HCT116 (cell line): ENCODE measurements around the gene ADAMTSL2. TPM values are rescaled to one million over a fixed set of nuclear protein-coding genes. Genes with fewer than 3 reads are reported as not detected.

ENCODE experiments used
- ATAC-seq: fragments of 200-7000 bp; cut with Tn5 transposase; 2 replicates; pipeline ENCODE4 v1.9.1; 2020; ENCODE audit warnings: mild to moderate bottlenecking, moderate library complexity
- BruUV-seq: library from RNA; stranded (reverse); fragments of 400-500 nt; replicated peaks from 2 replicates; lab custom pipeline; 2021; lab: Mats Ljungman, UMichigan
- CTCF ChIA-PET: fragments of 300-600 bp; sonication (Branson Sonifier 250); formaldehyde crosslinking; loops from one replicate; lab custom pipeline; 2021; ENCODE audit warnings: antibody characterized with exemption; lab: Charles Lee
- POLR2A ChIA-PET: fragments of 300-600, 350-600 bp; sonication (Branson Sonifier 250); formaldehyde crosslinking; loops from one replicate; lab custom pipeline; 2021; ENCODE audit warnings: antibody characterized with exemption; lab: Charles Lee
- RAD21 ChIA-PET, 2 experiments: fragments of 300-600 bp; sonication (Branson Sonifier 250); formaldehyde crosslinking; loops; one replicate each; lab custom pipeline; 2023; ENCODE audit warnings: low total read pairs in 2 of 2; ENCODE audit not compliant: uncharacterized antibody in 2 of 2, unreplicated experiment in 2 of 2, low non-redundant PET in 1 of 2; lab: Charles Lee
- DNase-seq: peaks from one replicate; pipeline ENCODE4 v3.0.0-alpha.2; 2010; ENCODE audit warnings: low read depth, low spot score
- H2AFZ ChIP-seq: fragments of 200-600 bp; shearing (Covaris generic), sonication (generic); 2 replicates; pipeline ENCODE4 v1.6.1; 2017; ENCODE audit warnings: low read depth, mixed run types, mixed read lengths, antibody characterized with exemption, low read length; ENCODE audit not compliant: poor library complexity, severe bottlenecking
- H3K27ac ChIP-seq: 2 replicates; pipeline ENCODE4 v1.5.1; 2012; ENCODE audit warnings: low read depth, low read length
- H3K27me3 ChIP-seq: fragments of 200-600 bp; sonication (generic); 2 replicates; pipeline ENCODE4 v1.6.1; 2016; ENCODE audit warnings: mixed run types, low read length, mixed read lengths; ENCODE audit not compliant: insufficient read depth
- H3K36me3 ChIP-seq, 2 experiments: fragments of 200-500 bp in 1 of 2; fragments of 200-600 bp in 1 of 2; sonication (Bioruptor generic) in 1 of 2; sonication (generic) in 1 of 2; 2 replicates each; pipeline versions ENCODE4 v1.5.1 to v1.6.1; 2014 to 2016; ENCODE audit warnings: low read length in 2 of 2, inconsistent platforms in 1 of 2, mixed read lengths in 1 of 2, mixed run types in 1 of 2; ENCODE audit not compliant: insufficient read depth in 2 of 2, control insufficient read depth in 1 of 2
- H3K4me1 ChIP-seq, 2 experiments: fragments of 200-600 bp in 1 of 2; sonication (generic) in 1 of 2; 2 replicates each; pipeline versions ENCODE4 v1.5.1 to v1.6.1; 2012 to 2017; ENCODE audit warnings: low read length in 2 of 2, inconsistent platforms in 1 of 2, mild to moderate bottlenecking in 1 of 2, mixed read lengths in 1 of 2, mixed run types in 1 of 2, moderate library complexity in 1 of 2; ENCODE audit not compliant: insufficient read depth in 2 of 2, control insufficient read depth in 1 of 2
- H3K4me2 ChIP-seq: fragments of 200-600 bp; sonication (generic); 2 replicates; pipeline ENCODE4 v1.6.1; 2017; ENCODE audit warnings: mixed run types, low read length, mixed read lengths
- H3K4me3 ChIP-seq, 2 experiments: fragments of 200-600 bp in 1 of 2; sonication (generic) in 1 of 2; replicated peaks in 1 of 2; 2 replicates each; pipeline ENCODE4 v1.5.1; 2011 to 2016; ENCODE audit warnings: low read length in 2 of 2, control low read depth in 1 of 2, low read depth in 1 of 2, mild to moderate bottlenecking in 1 of 2, mixed read lengths in 1 of 2, mixed run types in 1 of 2
- H3K79me2 ChIP-seq: fragments of 200-600 bp; sonication (generic); 2 replicates; pipeline ENCODE4 v1.6.1; 2017; ENCODE audit warnings: mild to moderate bottlenecking, mixed run types, low read length, moderate library complexity, mixed read lengths; ENCODE audit not compliant: insufficient read depth
- H3K9ac ChIP-seq: fragments of 200-600 bp; sonication (generic); 2 replicates; pipeline ENCODE4 v1.6.1; 2016; ENCODE audit warnings: low read length, mixed read lengths
- H3K9me2 ChIP-seq: fragments of 200-600 bp; sonication (generic), shearing (Covaris generic); 2 replicates; pipeline ENCODE4 v1.6.1; 2017; ENCODE audit warnings: mixed run types, mild to moderate bottlenecking, moderate library complexity; ENCODE audit not compliant: insufficient read depth
- H3K9me3 ChIP-seq, 2 experiments: fragments of 200-500 bp in 1 of 2; fragments of 200-600 bp in 1 of 2; sonication (Bioruptor generic) in 1 of 2; sonication (generic) in 1 of 2; 2 replicates each; pipeline ENCODE4 v1.6.1; 2014 to 2017; ENCODE audit warnings: low read length in 2 of 2, mixed read lengths in 2 of 2, inconsistent platforms in 1 of 2, low read depth in 1 of 2, mild to moderate bottlenecking in 1 of 2, mixed run types in 1 of 2, moderate library complexity in 1 of 2; ENCODE audit not compliant: control insufficient read depth in 1 of 2, insufficient read depth in 1 of 2
- H4K20me1 ChIP-seq: fragments of 200-600 bp; sonication (generic), shearing (Covaris generic); 2 replicates; pipeline ENCODE4 v1.6.1; 2017; ENCODE audit warnings: mixed run types, mild to moderate bottlenecking, moderate library complexity; ENCODE audit not compliant: insufficient read depth
- CBX3 ChIP-seq: IDR thresholded peaks from 2 replicates; pipeline ENCODE4 v1.6.1; 2012; ENCODE audit warnings: low read depth
- FOSL1 ChIP-seq: IDR thresholded peaks from 2 replicates; pipeline ENCODE4 v1.6.1; 2012; ENCODE audit warnings: low read depth
- POLR2AphosphoS5 ChIP-seq: IDR thresholded peaks from 2 replicates; pipeline ENCODE4 v1.6.1; 2011; ENCODE audit warnings: mild to moderate bottlenecking, low read depth, low read length, moderate library complexity
- SP1 ChIP-seq: IDR thresholded peaks from 2 replicates; pipeline ENCODE4 v1.6.1; 2012; ENCODE audit warnings: low read depth
- intact Hi-C: fragments of 100-400 bp; cut with micrococcal nuclease; formaldehyde crosslinking; loops from 2 replicates; pipeline ENCODE4 v1.10.0; 2022
- total RNA-seq: library from RNA; stranded (reverse); gene quantifications from one replicate; pipeline ENCODE4 v1.2.1, GENCODE V29; 2021; ENCODE audit not compliant: unreplicated experiment
- TF ChIP-seq, protein P1 (sequence below), 3 experiments: fragments of 200-600 bp in 1 of 3; sonication (generic) in 1 of 3; IDR thresholded peaks in 2 of 3; conservative IDR thresholded peaks in 1 of 3; 2 replicates each; pipeline ENCODE4 v1.5.1; 2012 to 2017; ENCODE audit warnings: low read depth in 2 of 3, low read length in 2 of 3, antibody characterized with exemption in 1 of 3, borderline replicate concordance in 1 of 3, control low read depth in 1 of 3, mild to moderate bottlenecking in 1 of 3, mixed read lengths in 1 of 3, mixed run types in 1 of 3, moderate library complexity in 1 of 3; ENCODE audit not compliant: insufficient read depth in 1 of 3
- TF ChIP-seq, protein P2 (sequence below): IDR thresholded peaks from 2 replicates; pipeline ENCODE4 v1.6.1; 2012

The ADAMTSL2 gene
- total RNA-seq, 1 experiment from 2014 or later, result not detected

DNA sequence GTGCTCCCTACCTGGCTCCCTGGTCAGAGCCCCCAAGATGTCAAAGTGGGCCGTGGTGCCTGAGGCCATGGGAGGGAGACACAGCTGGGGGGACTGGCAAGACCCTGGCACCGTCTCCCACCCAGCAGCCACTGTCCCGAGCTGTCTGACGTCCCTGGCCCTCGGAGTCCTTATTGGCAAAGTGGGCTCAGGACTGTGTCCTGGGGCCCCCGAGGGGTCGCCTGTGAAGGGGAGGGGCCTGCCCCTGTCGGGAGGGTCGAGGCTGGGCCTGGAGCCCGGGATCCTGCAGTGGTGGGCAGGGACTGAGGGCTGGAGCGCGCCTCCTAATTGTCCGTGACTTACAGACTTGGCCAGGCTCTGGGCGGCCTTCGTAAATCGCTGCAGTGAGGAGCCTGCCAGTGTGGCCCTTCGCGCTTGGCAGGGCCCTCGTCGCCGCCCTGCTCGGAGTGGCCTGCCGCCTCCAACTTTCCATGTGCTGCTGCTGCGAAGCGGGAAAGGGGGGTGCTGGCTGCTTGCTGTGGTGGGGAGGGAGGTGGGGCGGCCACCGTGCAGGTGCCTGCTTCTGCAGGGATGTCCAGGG, 23.5 kb upstream of the ADAMTSL2 start (continued):
- TF ChIP-seq, protein P1, sequence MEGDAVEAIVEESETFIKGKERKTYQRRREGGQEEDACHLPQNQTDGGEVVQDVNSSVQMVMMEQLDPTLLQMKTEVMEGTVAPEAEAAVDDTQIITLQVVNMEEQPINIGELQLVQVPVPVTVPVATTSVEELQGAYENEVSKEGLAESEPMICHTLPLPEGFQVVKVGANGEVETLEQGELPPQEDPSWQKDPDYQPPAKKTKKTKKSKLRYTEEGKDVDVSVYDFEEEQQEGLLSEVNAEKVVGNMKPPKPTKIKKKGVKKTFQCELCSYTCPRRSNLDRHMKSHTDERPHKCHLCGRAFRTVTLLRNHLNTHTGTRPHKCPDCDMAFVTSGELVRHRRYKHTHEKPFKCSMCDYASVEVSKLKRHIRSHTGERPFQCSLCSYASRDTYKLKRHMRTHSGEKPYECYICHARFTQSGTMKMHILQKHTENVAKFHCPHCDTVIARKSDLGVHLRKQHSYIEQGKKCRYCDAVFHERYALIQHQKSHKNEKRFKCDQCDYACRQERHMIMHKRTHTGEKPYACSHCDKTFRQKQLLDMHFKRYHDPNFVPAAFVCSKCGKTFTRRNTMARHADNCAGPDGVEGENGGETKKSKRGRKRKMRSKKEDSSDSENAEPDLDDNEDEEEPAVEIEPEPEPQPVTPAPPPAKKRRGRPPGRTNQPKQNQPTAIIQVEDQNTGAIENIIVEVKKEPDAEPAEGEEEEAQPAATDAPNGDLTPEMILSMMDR (IDR thresholded peaks at IDR 0.05 in 2 of 3, conservative IDR thresholded peaks at IDR 0.05 in 1 of 3; ENCODE audit: borderline replicate concordance in 1 of 3, insufficient read depth in 1 of 3, low read depth in 2 of 3, low read length in 2 of 3), result no peak
- TF ChIP-seq, protein P2, sequence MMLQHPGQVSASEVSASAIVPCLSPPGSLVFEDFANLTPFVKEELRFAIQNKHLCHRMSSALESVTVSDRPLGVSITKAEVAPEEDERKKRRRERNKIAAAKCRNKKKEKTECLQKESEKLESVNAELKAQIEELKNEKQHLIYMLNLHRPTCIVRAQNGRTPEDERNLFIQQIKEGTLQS, result no peak

DNA sequence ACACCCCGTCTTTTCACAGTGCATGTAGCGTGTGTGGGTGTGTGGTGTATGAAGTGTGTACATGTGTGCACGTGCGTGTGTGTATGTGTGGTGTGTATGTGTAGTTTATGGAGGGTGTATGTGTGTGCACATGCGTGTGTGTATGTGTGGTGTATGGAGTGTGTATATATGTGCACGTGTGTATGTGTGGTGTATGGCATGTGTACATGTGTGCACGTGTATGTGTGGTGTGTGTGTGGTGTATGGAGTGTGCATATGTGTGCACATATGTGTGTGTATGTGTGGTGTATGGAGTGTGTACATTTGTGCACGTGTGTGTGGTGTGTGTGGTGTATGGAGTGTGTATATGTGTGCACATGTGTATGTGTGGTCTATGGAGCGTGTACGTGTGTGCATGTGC, 22.9 kb upstream of the ADAMTSL2 start:
- intact Hi-C loops, result no loop called here
- Histone ChIP-seq H3K4me2 (no peak overlapping the region), H4K20me1 (no peaks in the 10 kb centered on the region), H2AFZ (no peak overlapping the region), H3K4me3 (no peak overlapping the region), H3K79me2 (no peaks in the 10 kb centered on the region), H3K9me2 (no peaks in the 10 kb centered on the region), H3K27me3 (no peaks in the 10 kb centered on the region), H3K9ac (no peak overlapping the region), H3K4me1 (peaks cover 6 to 10% of the 10 kb centered on the region in 2 experiments; a peak in 3 of 4 replicates), H3K27ac (no peak overlapping the region), H3K9me3 (no peaks in the 10 kb centered on the region), H3K36me3 (no peaks in the 10 kb centered on the region)
- BruUV-seq, result no TSS peak
- RAD21 ChIA-PET, result no interaction called here
- CTCF ChIA-PET, result no interaction called here
- no peak for TF ChIP-seq FOSL1
- TF ChIP-seq POLR2AphosphoS5, result no peak
- TF ChIP-seq SP1, result no peak
- TF ChIP-seq CBX3, result no peak
- ATAC-seq, result no peak
- DNase-seq, result no peak
- POLR2A ChIA-PET, result no interaction called here
